ENCODE results near the gene DENND5A. TPM values are rescaled to one million over a fixed set of nuclear protein-coding genes. Genes with fewer than 3 reads are reported as not detected.

The DENND5A gene
- total RNA-seq, 4 donors from 2014 or later, result 110 to 134 (median 118) TPM

GRCh38 chr11:9132203-9132878 is 132.8 kb downstream of the DENND5A start:
- Histone ChIP-seq H3K4me3 (no peak overlapping the region), H3K27me3 (no peaks in the 10 kb centered on the region), H3K27ac (no peak overlapping the region), H3K9me3 (no peaks in the 10 kb centered on the region), H3K4me1 (peaks cover 0 to 2% (median under 1%) of the 10 kb centered on the region in 4 donors), H3K36me3 (peaks cover 0 to 39% (median 0%) of the 10 kb centered on the region in 3 donors)
- TF ChIP-seq POLR2A (IDR thresholded peaks at IDR 0.05) (no peak), CTCF (IDR thresholded peaks at IDR 0.05) (no peak), EP300 (IDR thresholded peaks at IDR 0.05) (no peak)
- no peak for DNase-seq (ENCODE audit: low spot score in 2 of 2)
- WGBS, 2 donors, result 92 to 93% methylated on average over 5 of the region's 5 CpGs

- peaks cover 0 to 31% (median 0%) of the 10 kb centered on the region in 3 donors for H3K36me3 ChIP-seq
- DNase-seq (ENCODE audit: low spot score in 2 of 2), result no peak
- no peaks in the 10 kb centered on the region for H3K4me1 ChIP-seq
- no peaks in the 10 kb centered on the region for H3K9me3 ChIP-seq
- no peak for TF ChIP-seq CTCF (IDR thresholded peaks at IDR 0.05)
- TF ChIP-seq POLR2A (IDR thresholded peaks at IDR 0.05), result no peak
- no peak for TF ChIP-seq EP300 (IDR thresholded peaks at IDR 0.05)
- 82 to 86% methylated on average over 1 of the region's 1 CpG for WGBS, 2 donors
- H3K27me3 ChIP-seq, result no peaks in the 10 kb centered on the region
- no peak overlapping the region for H3K4me3 ChIP-seq
- H3K27ac ChIP-seq, result no peak overlapping the region
These were observed 134.9 kb downstream of the DENND5A start for GRCh38 chr11:9130297-9130696.

- TF ChIP-seq POLR2A (IDR thresholded peaks at IDR 0.05) (no peak), CTCF (IDR thresholded peaks at IDR 0.05) (no peak), EP300 (IDR thresholded peaks at IDR 0.05) (no peak)
- 62 to 66% methylated on average over 2 of the region's 2 CpGs for WGBS, 2 donors
- no peaks in the 10 kb centered on the region for H3K9me3 ChIP-seq
- H3K27ac ChIP-seq, result no peak overlapping the region
- no peaks in the 10 kb centered on the region for H3K27me3 ChIP-seq
- no peak for DNase-seq (ENCODE audit: low spot score in 2 of 2)
- H3K36me3 ChIP-seq, result peaks cover 0 to 9% (median 0%) of the 10 kb centered on the region in 3 donors
- no peaks in the 10 kb centered on the region for H3K4me1 ChIP-seq
- no peak overlapping the region for H3K4me3 ChIP-seq
These were observed 138.5 kb downstream of the DENND5A start for GRCh38 chr11:9126636-9127035.

- Histone ChIP-seq H3K27me3 (no peaks in the 10 kb centered on the region), H3K9me3 (no peaks in the 10 kb centered on the region), H3K36me3 (peaks cover 0 to 8% (median 0%) of the 10 kb centered on the region in 3 donors), H3K4me3 (no peak overlapping the region), H3K4me1 (no peaks in the 10 kb centered on the region), H3K27ac (no peak overlapping the region)
- WGBS, 2 donors, result 90 to 91% methylated on average over 2 of the region's 2 CpGs
- TF ChIP-seq POLR2A (IDR thresholded peaks at IDR 0.05) (no peak), CTCF (IDR thresholded peaks at IDR 0.05) (no peak), EP300 (IDR thresholded peaks at IDR 0.05) (no peak)
- DNase-seq (ENCODE audit: low spot score in 2 of 2), result no peak
These were observed 139.8 kb downstream of the DENND5A start for GRCh38 chr11:9125185-9125886.
